Heart left ventricle (tissue), 16 donors: Measurements from ENCODE around the gene BEAN1. TPM values are rescaled to one million over a fixed set of nuclear protein-coding genes. Genes with fewer than 3 reads are reported as not detected.

Experiments
- ATAC-seq, 4 donors: fragments of 200-7000 bp; cut with Tn5 transposase; one replicate each; pipeline ENCODE4 v1.9.1; 2020 to 2022; ENCODE audit warnings: moderate library complexity in 4 of 4, mild to moderate bottlenecking in 3 of 4, moderate number of reproducible peaks in 1 of 4
- DNase-seq, 5 donors: peaks; one replicate each; pipeline ENCODE4 v3.0.0-alpha.2; 2020
- H3K27ac ChIP-seq, 12 donors: fragments of 200-600 bp; sonication (generic) in 4 of 12; one replicate each; pipeline versions ENCODE4 v1.5.0 to v1.8.0; 2016 to 2022; ENCODE audit warnings: mild to moderate bottlenecking in 2 of 12
- H3K27me3 ChIP-seq, 9 donors: fragments of 200-600 bp; sonication (generic) in 2 of 9; one replicate each; pipeline versions ENCODE4 v1.5.1 to v1.8.0; 2016 to 2022; ENCODE audit warnings: mild to moderate bottlenecking in 3 of 9
- H3K36me3 ChIP-seq, 9 donors: fragments of 200-600 bp; sonication (generic) in 2 of 9; one replicate each; pipeline versions ENCODE4 v1.5.0 to v1.8.0; 2018 to 2022; ENCODE audit warnings: mild to moderate bottlenecking in 2 of 9
- H3K4me1 ChIP-seq, 12 donors: fragments of 200-600 bp; sonication (generic) in 4 of 12; one replicate each; pipeline versions ENCODE4 v1.5.0 to v1.8.0; 2016 to 2022; ENCODE audit warnings: mild to moderate bottlenecking in 3 of 12
- H3K4me3 ChIP-seq, 12 donors: fragments of 200-600 bp; sonication (generic) in 4 of 12; one replicate each; pipeline versions ENCODE4 v1.5.0 to v1.8.0; 2017 to 2022; ENCODE audit warnings: mild to moderate bottlenecking in 9 of 12, moderate library complexity in 4 of 12
- H3K9me3 ChIP-seq, 12 donors: fragments of 200-600 bp; sonication (generic) in 4 of 12; one replicate each; pipeline versions ENCODE4 v1.5.0 to v1.8.0; 2016 to 2022; ENCODE audit warnings: mild to moderate bottlenecking in 1 of 12
- CTCF ChIP-seq, 12 donors: fragments of 200-600 bp; sonication (generic) in 4 of 12; IDR thresholded peaks; one replicate each; pipeline versions ENCODE4 v1.5.0 to v1.8.0; 2018 to 2022; ENCODE audit warnings: antibody characterized with exemption in 12 of 12, mild to moderate bottlenecking in 5 of 12
- POLR2A ChIP-seq, 2 donors: fragments of 450-650 bp; IDR thresholded peaks; one replicate each; pipeline ENCODE4 v1.6.1; 2017; ENCODE audit warnings: antibody characterized with exemption in 2 of 2, mild to moderate bottlenecking in 2 of 2, moderate library complexity in 2 of 2
- WGBS, 4 donors: extraction: QIAGEN DNeasy Blood & Tissue Kit in 2 of 4; methylation state at CpG; one replicate each; pipeline versions ENCODE4 v1.1.5 to v1.1.7; 2013 to 2018; 5-methylcytosine and 5-hydroxymethylcytosine counted together
- intact Hi-C, 10 donors: fragments of 100-400 bp; cut with DNase I; formaldehyde crosslinking; loops; one replicate each; pipeline versions ENCODE4 v1.11.1 to v1.14.2; 2022
- polyA plus RNA-seq, 2 donors: library from polyadenylated mRNA; stranded (reverse); fragments of 200-250 nt; gene quantifications; one replicate each; pipeline ENCODE4 v1.2.3, GENCODE V29; 2013
- total RNA-seq, 9 donors: library from RNA; depleted of rRNA in 2 of 9; stranded (reverse); fragments of >200 nt in 2 of 9; fragmentation: NEBNext Ultra II Directional in 3 of 9; extraction: Animal tissue kit (Norgen Biotek cat#: 25700) in 3 of 9; gene quantifications; one replicate each; pipeline versions ENCODE4 v1.1.0 to v1.2.4, GENCODE V29; 2016 to 2023
- donor health status: ischemic (EF 13 %, LVEDD 7.1; RV severe dilation, severe dysfunction).
- donor health status: healthy with polysubstance abuse.
- donor health status: DM: no; HTN: yes; CAD: no.
- donor health status: DM: no; HTN: no; CAD: no.
- donor health status: ischemic (EF 25% LVEDD 6.9; RV normal size, moderate dysfunction).
- donor health status: ischemic (EF 25% LVEDD 5.7; RV mildly dilated, moderate dysfunction).
- donor health status: healthy.
- donor health status: DM: yes; HTN: yes; CAD: no.
- donor health status: ischemic (EF 35%, LVEDD 5.7; RV mildly dilated, moderate dysfunction).
- donor health status: nonischemic (EF 11% LVEDD 7.7; RV severe dilation, severe dysfunction).
- donor health status: DM: yes; HTN: yes; CAD: no.
- donor health status: PGD.
- donor health status: ischemic (EF 29% LVEDD 5.4; RV normal size, mild dysfunction).
- donor health status: nonischemic (EF 23%, LVEDD 6.1; RV moderate dilation, normal function).

The BEAN1 gene
- total and polyA plus RNA-seq, 11 donors = 0.30 to 8.8 (median 1.5) TPM

- DNase-seq = peak in 2 of 5 donors; percentile 28 to 53
- Histone ChIP-seq H3K9me3 (peaks cover 0 to 4% (median 0%) of the 10 kb centered on the region in 12 donors), H3K4me1 (peaks cover 0 to 17% (median 6%) of the 10 kb centered on the region in 12 donors), H3K27ac (no peak overlapping the region), H3K4me3 (no peak overlapping the region), H3K36me3 (no peaks in the 10 kb centered on the region), H3K27me3 (peaks cover 0 to 27% (median 9%) of the 10 kb centered on the region in 9 donors)
- TF ChIP-seq POLR2A (IDR thresholded peaks at IDR 0.05) = no peak
- TF ChIP-seq CTCF (IDR thresholded peaks at IDR 0.05) = no peak
- peak in 1 of 4 donors; percentile 40 for ATAC-seq
- intact Hi-C loops = loop anchor here in 1 of 10 donors (5.0 kb wide), 1 partner anchor 55 kb away; no protein-coding TSS in a partner anchor
- 72 to 79% (median 77%) methylated on average over 2 of the region's 2 CpGs for WGBS, 4 donors
Observed at GRCh38 chr16:66422366-66422765, 4.7 kb upstream of the BEAN1 start.

- intact Hi-C loops = loop anchor here in 1 of 10 donors (5.0 kb wide), 1 partner anchor 54 kb away; no protein-coding TSS in a partner anchor
- no peak for DNase-seq
- Histone ChIP-seq H3K4me3 (no peak overlapping the region), H3K27ac (no peak overlapping the region), H3K27me3 (peaks cover 0 to 35% (median 9%) of the 10 kb centered on the region in 9 donors), H3K4me1 (peaks cover 0 to 22% (median 12%) of the 10 kb centered on the region in 12 donors), H3K36me3 (no peaks in the 10 kb centered on the region), H3K9me3 (no peaks in the 10 kb centered on the region)
- TF ChIP-seq CTCF (IDR thresholded peaks at IDR 0.05) (no peak), POLR2A (IDR thresholded peaks at IDR 0.05) (no peak)
- WGBS, 4 donors = 73 to 83% (median 77%) methylated on average over 1 of the region's 1 CpG
- no peak for ATAC-seq
Observed at GRCh38 chr16:66423177-66423576, 3.9 kb upstream of the BEAN1 start.

- H3K36me3 ChIP-seq = no peaks in the 10 kb centered on the region
- intact Hi-C loops = no loop called here
- ATAC-seq (no peak), DNase-seq (no peak)
- H3K4me1 ChIP-seq = peaks cover 0 to 26% (median 12%) of the 10 kb centered on the region in 12 donors
- no peak overlapping the region for H3K4me3 ChIP-seq
- H3K9me3 ChIP-seq = no peaks in the 10 kb centered on the region
- no peak overlapping the region for H3K27ac ChIP-seq
- H3K27me3 ChIP-seq = peaks cover 0 to 55% (median 9%) of the 10 kb centered on the region in 9 donors
- WGBS, 4 donors = 51 to 68% (median 56%) methylated on average over 8 of the region's 8 CpGs
- TF ChIP-seq POLR2A (IDR thresholded peaks at IDR 0.05) (no peak), CTCF (IDR thresholded peaks at IDR 0.05) (no peak)
Observed at GRCh38 chr16:66425651-66426050, 1.4 kb upstream of the BEAN1 start.

- peaks cover 0 to 26% (median 12%) of the 10 kb centered on the region in 12 donors for H3K4me1 ChIP-seq
- TF ChIP-seq CTCF (IDR thresholded peaks at IDR 0.05) (no peak), POLR2A (IDR thresholded peaks at IDR 0.05) (no peak)
- H3K36me3 ChIP-seq = no peaks in the 10 kb centered on the region
- intact Hi-C loops = no loop called here
- WGBS, 4 donors = 21 to 40% (median 26%) methylated on average over 38 to 56 of the region's 56 CpGs
- ATAC-seq (peak in 2 of 4 donors; percentile 18 to 30), DNase-seq (no peak)
- peaks cover 0 to 62% (median 9%) of the 10 kb centered on the region in 9 donors for H3K27me3 ChIP-seq
- no peaks in the 10 kb centered on the region for H3K9me3 ChIP-seq
- peak overlapping the region in 11 of 12 donors; percentile 22 to 73 (median 43) for H3K4me3 ChIP-seq
- H3K27ac ChIP-seq = no peak overlapping the region
Observed at GRCh38 chr16:66426112-66427035, 721 bp upstream of the BEAN1 start.
